Glomerular endothelial cell (primary cell): ENCODE measurements around the gene GLIS1. TPM values are rescaled to one million over a fixed set of nuclear protein-coding genes. Genes with fewer than 3 reads are reported as not detected.

Experiments used
- DNase-seq: peaks from one replicate; pipeline ENCODE4 v3.0.0-alpha.2; 2011; ENCODE audit warnings: low read depth, low spot score; ENCODE audit errors: extremely low read depth
- total RNA-seq: library from RNA; depleted of rRNA; stranded (reverse); fragments of >200 nt; gene quantifications from 2 replicates; pipeline ENCODE4 v1.2.3, GENCODE V29; 2015

Gene GLIS1
- total RNA-seq, 1 donor from 2014 or later = 1.6 TPM

GRCh38 chr1:53458634-53459033 lies 280.3 kb downstream of the GLIS1 start:
- DNase-seq = no peak

Other genes with a start within 250 kb of the GLIS1 start
- gene NDC1, start 99.1 kb upstream of the GLIS1 start, total RNA-seq = 10.7 and 15.6 TPM in 2 replicates
- 27.8 and 29.3 TPM in 2 replicates for gene YIPF1, start 150.6 kb upstream of the GLIS1 start, total RNA-seq
- not detected in 2 replicates for gene DIO1, start 155.0 kb upstream of the GLIS1 start, total RNA-seq
- 11.0 and 19.1 TPM in 2 replicates for gene IFT25, start 206.5 kb upstream of the GLIS1 start, total RNA-seq
- 23.1 and 32.0 TPM in 2 replicates for gene LRRC42, start 207.2 kb upstream of the GLIS1 start, total RNA-seq